ENCODE data around the gene MALAT1. TPM values are rescaled to one million over a fixed set of nuclear protein-coding genes. Genes with fewer than 3 reads are reported as not detected.

Gene MALAT1
- total and polyA plus RNA-seq, 2 of the 8 experiments (the other 6 are each of a cell fraction or from before 2014, with no cell fraction given) = 115 to 984 TPM

DNA sequence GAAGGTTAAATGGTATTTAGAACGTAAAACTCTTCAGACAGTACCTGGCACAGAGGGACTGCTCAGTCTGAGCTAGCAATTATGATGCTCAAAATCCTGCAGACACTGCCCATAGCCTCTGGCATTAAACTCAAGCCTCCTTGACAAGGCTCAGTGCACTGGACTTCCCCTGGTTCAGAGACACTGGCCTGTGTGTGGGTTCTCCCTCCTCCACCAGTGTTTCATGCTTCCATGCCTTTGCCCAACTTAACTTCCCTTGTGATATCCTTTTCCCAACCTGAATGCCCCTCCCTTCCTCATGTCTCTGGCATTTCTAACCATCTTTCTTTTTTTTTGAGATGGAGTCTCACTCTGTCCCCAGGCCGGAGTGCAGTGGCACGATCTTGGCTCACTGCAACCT, 50.3 kb downstream of the MALAT1 start:
- Histone ChIP-seq H3K4me3 (ENCODE audit: extremely low read depth in 1 of 4, insufficient read depth in 2 of 4, low read depth in 3 of 4, low read length in 4 of 4) (no peak overlapping the region), H3K56ac (replicated peaks; ENCODE audit: insufficient read length, low read depth, low read length) (no peak overlapping the region), H2AFZ (ENCODE audit: low read length) (no peak overlapping the region), H3K23me2 (ENCODE audit: low read depth, low read length) (peaks cover 12% of the 10 kb centered on the region; the same call in 1 of the 2 replicates), H2BK120ac (replicated peaks; ENCODE audit: low read depth, low read length) (no peak overlapping the region), H4K8ac (ENCODE audit: extremely low read depth, insufficient read depth, low read length) (no peak overlapping the region), H2BK12ac (ENCODE audit: low read depth, low read length) (no peak overlapping the region), H3K14ac (ENCODE audit: insufficient read length) (no peak overlapping the region), H3K27ac (ENCODE audit: low read depth, low read length) (no peak overlapping the region), H2BK20ac (ENCODE audit: low read length) (no peak overlapping the region), H4K5ac (ENCODE audit: insufficient read length, low read depth, low read length) (no peak overlapping the region), H3K9me3 (ENCODE audit: insufficient read depth in 2 of 2, low read depth in 1 of 2, low read length in 1 of 2) (no peaks in the 10 kb centered on the region), H3K79me1 (ENCODE audit: low read depth, low read length) (no peaks in the 10 kb centered on the region), H2BK5ac (ENCODE audit: low read depth, low read length) (no peak overlapping the region), H3K27me3 (replicated peaks in 1 of 4; ENCODE audit: control insufficient read depth in 3 of 4, extremely low read depth in 1 of 4, insufficient read depth in 3 of 4, low read length in 3 of 4) (peaks cover 4 to 49% (median 38%) of the 10 kb centered on the region in 4 experiments; a peak in 6 of 7 replicates), H3K4me2 (ENCODE audit: insufficient read depth in 1 of 2, low read depth in 2 of 2, low read length in 2 of 2) (no peak overlapping the region), H3K4ac (replicated peaks; ENCODE audit: insufficient read length, low read depth, low read length) (no peak overlapping the region), H3K23ac (ENCODE audit: insufficient read length) (no peak overlapping the region), H4K91ac (replicated peaks; ENCODE audit: insufficient read length, low read length) (no peak overlapping the region), H3K4me1 (replicated peaks in 1 of 4; ENCODE audit: control insufficient read depth in 3 of 4, insufficient read depth in 4 of 4, low read length in 3 of 4) (peaks cover 0 to 20% (median 17%) of the 10 kb centered on the region in 4 experiments; a peak in 6 of 7 replicates), H2BK15ac (ENCODE audit: low read length) (0 out of 2 replicates have a peak overlapping the region, but pooled peaks have one; percentile 29), H4K20me1 (replicated peaks in 1 of 2; ENCODE audit: control insufficient read depth in 1 of 2, insufficient read depth in 2 of 2, low read length in 2 of 2) (peaks cover 0 to 8% of the 10 kb centered on the region in 2 experiments), H3K18ac (ENCODE audit: extremely low read depth, low read length) (no peak overlapping the region), H2AK5ac (ENCODE audit: low read depth, low read length) (peak overlapping the region; percentile 53; the same call in 1 of the 2 replicates), H3K9ac (replicated peaks in 1 of 4; ENCODE audit: extremely low read depth in 1 of 4, low read depth in 3 of 4, low read length in 3 of 4) (no peak overlapping the region), H3K36me3 (ENCODE audit: control insufficient read depth in 2 of 4, insufficient read depth in 4 of 4, low read length in 3 of 4) (no peaks in the 10 kb centered on the region), H3K79me2 (ENCODE audit: control insufficient read depth in 1 of 2, insufficient read depth in 2 of 2, low read length in 2 of 2) (no peaks in the 10 kb centered on the region)
- WGBS, 2 experiments (ENCODE audit: extremely low coverage in 1 of 2, insufficient coverage in 1 of 2, insufficient read length in 1 of 2, insufficient replicate concordance in 2 of 2, low coverage in 1 of 2, low lambda C conversion rate in 2 of 2, missing lambda C conversion rate in 1 of 2) = 90% methylated on average over 2 of the region's 3 CpGs; no CpG with 5 or more reads in 1 of the 2 experiments
- ChIA-PET POLR2A (ENCODE audit: partially characterized antibody) (interaction anchor here (0.7 to 1.6 kb wide), 4 partner anchors 9 to 44 kb away, joined by 3 to 5 read pairs (median 4); no protein-coding TSS in a partner anchor), CTCF (ENCODE audit: partially characterized antibody) (interaction anchor here (0.9 to 10.5 kb wide), 7 partner anchors 8 to 519 kb away, joined by 3 to 284 read pairs (median 4); partner anchors contain the start of genes FAM89B, LTBP3 and ZNRD2)
- FAIRE-seq (no peak), DNase-seq (ENCODE audit: low read depth in 1 of 2, low spot score in 2 of 2) (no peak)
- no peak for TF ChIP-seq RFX5 (IDR thresholded peaks at IDR 0.05; ENCODE audit: borderline replicate concordance, low read depth, low read length)
- no peak for TF ChIP-seq KDM1A (IDR thresholded peaks at IDR 0.05; ENCODE audit: borderline replicate concordance, low read length)
- no peak for TF ChIP-seq RAD21 (IDR thresholded peaks at IDR 0.05 in 1 of 2, conservative IDR thresholded peaks at IDR 0.05 in 1 of 2; ENCODE audit: low read depth in 2 of 2, low read length in 2 of 2)
- no peak for TF ChIP-seq BRCA1 (IDR thresholded peaks at IDR 0.05; ENCODE audit: low read depth, low read length)
